Measurements from ENCODE around the gene PRKAR1B. TPM values are rescaled to one million over a fixed set of nuclear protein-coding genes. Genes with fewer than 3 reads are reported as not detected.

Gene PRKAR1B
- polyA plus RNA-seq, 1 of the 3 experiments (the other 2 are of a cell fraction) = 63.7 TPM

GRCh38 chr7:696812-697551 lies 30.1 kb downstream of the PRKAR1B start:
- TF ChIP-seq CTCF (IDR thresholded peaks at IDR 0.05) (no peak), FOXJ3 (CRISPR knock-in tag; IDR thresholded peaks at IDR 0.05) (no peak), EZH2phosphoT487 (IDR thresholded peaks at IDR 0.05; ENCODE audit: borderline replicate concordance, low read depth) (no peak), SMC3 (IDR thresholded peaks at IDR 0.05; ENCODE audit: low read depth, low read length) (no peak), MAX (IDR thresholded peaks at IDR 0.05; ENCODE audit: low read depth) (no peak), RXRA (IDR thresholded peaks at IDR 0.05; ENCODE audit: borderline replicate concordance, low read depth) (no peak), RFX5 (IDR thresholded peaks at IDR 0.05; ENCODE audit: low read length) (no peak)
- Histone ChIP-seq H3K4me2 (no peak overlapping the region), H3K27ac (ENCODE audit: low read depth in 2 of 2, low read length in 1 of 2) (no peak overlapping the region), H3K9me2 (no peaks in the 10 kb centered on the region), H3K4me3 (ENCODE audit: low read depth in 2 of 2, low read length in 1 of 2) (no peak overlapping the region), H3K27me3 (ENCODE audit: insufficient read depth) (no peaks in the 10 kb centered on the region), H4K20me1 (ENCODE audit: insufficient read depth) (no peaks in the 10 kb centered on the region), H3K79me2 (ENCODE audit: insufficient read depth) (no peaks in the 10 kb centered on the region), H3K9me3 (peaks cover 4% of the 10 kb centered on the region; the same call in 1 of the 2 replicates), H3F3A (replicated peaks; ENCODE audit: insufficient read depth) (no peaks in the 10 kb centered on the region), H2AFZ (ENCODE audit: low read depth) (no peak overlapping the region), H3K4me1 (ENCODE audit: control insufficient read depth in 1 of 2, insufficient read depth in 2 of 2, low read depth in 1 of 2, low read length in 1 of 2) (no peaks in the 10 kb centered on the region), H3K9ac (no peak overlapping the region), H3K36me3 (replicated peaks in 1 of 2; ENCODE audit: control insufficient read depth in 1 of 2, insufficient read depth in 2 of 2, low read length in 1 of 2) (peaks cover 7 to 10% of the 10 kb centered on the region in 2 experiments)
- no peak for DNase-seq
- WGBS (ENCODE audit: low lambda C conversion rate) = 96% methylated on average over 29 of the region's 29 CpGs
- POLR2A ChIA-PET = no interaction called here
- CTCF ChIA-PET = no interaction called here

GRCh38 chr7:696426-696811 lies 30.7 kb downstream of the PRKAR1B start:
- H3K27me3 ChIP-seq (ENCODE audit: insufficient read depth) = no peaks in the 10 kb centered on the region
- H4K20me1 ChIP-seq (ENCODE audit: insufficient read depth) = no peaks in the 10 kb centered on the region
- H3K9me3 ChIP-seq = 0 out of 2 replicates have a peak, but pooled peaks cover under 1% of the 10 kb centered on the region
- no peak overlapping the region for H3K4me2 ChIP-seq
- no peaks in the 10 kb centered on the region for H3K4me1 ChIP-seq (ENCODE audit: control insufficient read depth in 1 of 2, insufficient read depth in 2 of 2, low read depth in 1 of 2, low read length in 1 of 2)
- H3K9ac ChIP-seq = no peak overlapping the region
- CTCF ChIA-PET = no interaction called here
- H3K9me2 ChIP-seq = no peaks in the 10 kb centered on the region
- no peak overlapping the region for H3K4me3 ChIP-seq (ENCODE audit: low read depth in 2 of 2, low read length in 1 of 2)
- peaks cover under 1 to 10% of the 10 kb centered on the region in 2 experiments for H3K36me3 ChIP-seq (replicated peaks in 1 of 2; ENCODE audit: control insufficient read depth in 1 of 2, insufficient read depth in 2 of 2, low read length in 1 of 2)
- no peak for TF ChIP-seq CTCF (IDR thresholded peaks at IDR 0.05)
- no peak for TF ChIP-seq GATA2 (CRISPR knock-in tag; IDR thresholded peaks at IDR 0.05)
- no peak for TF ChIP-seq USF2 (IDR thresholded peaks at IDR 0.05; ENCODE audit: borderline replicate concordance, low read depth, low read length)
- H3F3A ChIP-seq (replicated peaks; ENCODE audit: insufficient read depth) = no peaks in the 10 kb centered on the region
- H3K79me2 ChIP-seq (ENCODE audit: insufficient read depth) = no peaks in the 10 kb centered on the region
- no peak overlapping the region for H3K27ac ChIP-seq (ENCODE audit: low read depth in 2 of 2, low read length in 1 of 2)
- 93% methylated on average over 9 of the region's 9 CpGs for WGBS (ENCODE audit: low lambda C conversion rate)
- POLR2A ChIA-PET = no interaction called here
- no peak for DNase-seq
- no peak overlapping the region for H2AFZ ChIP-seq (ENCODE audit: low read depth)
